ENCODE results near the gene COL6A6. TPM values are rescaled to one million over a fixed set of nuclear protein-coding genes. Genes with fewer than 3 reads are reported as not detected.

Gene COL6A6
- total and polyA plus RNA-seq, 11 donors = 0.26 to 4.5 (median 1.00) TPM

GRCh38 chr3:130491431-130491830 lies 25.5 kb upstream of the COL6A6 start:
- 70 to 82% (median 73%) methylated on average over 6 of the region's 6 CpGs for WGBS, 4 donors
- Histone ChIP-seq H3K36me3 (no peaks in the 10 kb centered on the region), H3K9me3 (no peaks in the 10 kb centered on the region), H3K27ac (no peak overlapping the region), H3K4me1 (peaks cover 0 to 6% (median 0%) of the 10 kb centered on the region in 12 donors), H3K4me3 (no peak overlapping the region), H3K27me3 (no peaks in the 10 kb centered on the region)
- no peak for DNase-seq
- ATAC-seq = no peak
- intact Hi-C loops (cut with DNase I) = no loop called here
- TF ChIP-seq POLR2A (IDR thresholded peaks at IDR 0.05) = no peak
- no peak for TF ChIP-seq CTCF (IDR thresholded peaks at IDR 0.05)

GRCh38 chr3:130504701-130505100 lies 12.3 kb upstream of the COL6A6 start:
- intact Hi-C loops (cut with DNase I) = no loop called here
- H3K4me3 ChIP-seq = no peak overlapping the region
- WGBS, 4 donors = 93 to 94% (median 93%) methylated on average over 2 of the region's 2 CpGs
- peaks cover 0 to 6% (median 0%) of the 10 kb centered on the region in 9 donors for H3K27me3 ChIP-seq
- no peak overlapping the region for H3K27ac ChIP-seq
- no peaks in the 10 kb centered on the region for H3K9me3 ChIP-seq
- H3K4me1 ChIP-seq = peaks cover 0 to 10% (median 0%) of the 10 kb centered on the region in 12 donors
- ATAC-seq (no peak), DNase-seq (no peak)
- H3K36me3 ChIP-seq = no peaks in the 10 kb centered on the region
- no peak for TF ChIP-seq CTCF (IDR thresholded peaks at IDR 0.05)
- no peak for TF ChIP-seq POLR2A (IDR thresholded peaks at IDR 0.05)

- no peaks in the 10 kb centered on the region for H3K36me3 ChIP-seq
- intact Hi-C loops (cut with DNase I) = no loop called here
- peaks cover 0 to 10% (median 0%) of the 10 kb centered on the region in 12 donors for H3K4me1 ChIP-seq
- H3K27ac ChIP-seq = no peak overlapping the region
- no peak overlapping the region for H3K4me3 ChIP-seq
- TF ChIP-seq POLR2A (IDR thresholded peaks at IDR 0.05) = no peak
- no peak for TF ChIP-seq CTCF (IDR thresholded peaks at IDR 0.05)
- DNase-seq = no peak
- peaks cover 0 to 6% (median 0%) of the 10 kb centered on the region in 9 donors for H3K27me3 ChIP-seq
- ATAC-seq = no peak
- WGBS, 4 donors = 81 to 86% (median 84%) methylated on average over 3 of the region's 3 CpGs
- H3K9me3 ChIP-seq = no peaks in the 10 kb centered on the region
These were observed 10.9 kb upstream of the COL6A6 start for GRCh38 chr3:130506031-130506430.

- Histone ChIP-seq H3K27ac (no peak overlapping the region), H3K27me3 (peaks cover 0 to 11% (median 0%) of the 10 kb centered on the region in 9 donors), H3K36me3 (no peaks in the 10 kb centered on the region), H3K9me3 (no peaks in the 10 kb centered on the region), H3K4me1 (peaks cover 0 to 10% (median 0%) of the 10 kb centered on the region in 12 donors), H3K4me3 (no peak overlapping the region)
- ATAC-seq (no peak), DNase-seq (no peak)
- TF ChIP-seq CTCF (IDR thresholded peaks at IDR 0.05) (no peak), POLR2A (IDR thresholded peaks at IDR 0.05) (no peak)
- intact Hi-C loops (cut with DNase I) = no loop called here
- WGBS, 4 donors = 89 to 93% (median 91%) methylated on average over 2 of the region's 2 CpGs
These were observed 9.2 kb upstream of the COL6A6 start for GRCh38 chr3:130507746-130508145.
